ENCODE results near the gene LONRF3. TPM values are rescaled to one million over a fixed set of nuclear protein-coding genes. Genes with fewer than 3 reads are reported as not detected.
"Not testable (repeated sequence)": the region's sequence is repeated elsewhere in the genome, so short reads cannot be mapped to it uniquely, and the experiment has no call there.

The LONRF3 gene
- total and polyA plus RNA-seq, 8 donors, result 3.0 to 23.0 (median 3.9) TPM

DNA sequence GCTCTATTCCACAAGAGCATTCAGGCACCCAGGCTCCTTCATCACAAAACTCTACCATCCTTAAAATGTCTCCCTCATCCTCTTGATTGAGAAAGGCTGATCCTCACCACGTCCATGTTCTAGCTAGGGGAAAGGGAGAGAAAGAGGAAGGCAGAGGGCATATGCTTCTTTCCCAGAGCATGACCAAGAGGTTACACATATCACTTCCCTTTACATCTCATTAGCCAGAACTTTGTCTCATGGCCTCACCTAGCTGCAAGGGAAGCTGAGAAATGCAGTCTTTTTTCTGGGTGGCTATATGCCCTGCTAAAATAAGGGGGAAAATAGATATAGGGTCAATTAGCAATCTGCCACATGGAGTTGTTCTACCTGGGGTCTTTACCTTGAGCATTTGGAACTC lies 42.7 kb downstream of the LONRF3 start:
- H3K36me3 ChIP-seq, result peaks cover 0 to 49% of the 10 kb centered on the region in 2 donors
- no peak for DNase-seq
- H3K4me1 ChIP-seq, result peaks cover 0 to 4% of the 10 kb centered on the region in 2 donors
- no peak for ATAC-seq
- H3K9me3 ChIP-seq, result no peaks in the 10 kb centered on the region
- TF ChIP-seq CTCF (IDR thresholded peaks at IDR 0.05), result no peak
- H3K27me3 ChIP-seq, result no peaks in the 10 kb centered on the region
- peak overlapping the region in 1 of 2 donors; percentile 75 for H3K27ac ChIP-seq
- intact Hi-C loops (cut with DNase I), result no loop called here
- no peak overlapping the region for H3K4me3 ChIP-seq

DNA sequence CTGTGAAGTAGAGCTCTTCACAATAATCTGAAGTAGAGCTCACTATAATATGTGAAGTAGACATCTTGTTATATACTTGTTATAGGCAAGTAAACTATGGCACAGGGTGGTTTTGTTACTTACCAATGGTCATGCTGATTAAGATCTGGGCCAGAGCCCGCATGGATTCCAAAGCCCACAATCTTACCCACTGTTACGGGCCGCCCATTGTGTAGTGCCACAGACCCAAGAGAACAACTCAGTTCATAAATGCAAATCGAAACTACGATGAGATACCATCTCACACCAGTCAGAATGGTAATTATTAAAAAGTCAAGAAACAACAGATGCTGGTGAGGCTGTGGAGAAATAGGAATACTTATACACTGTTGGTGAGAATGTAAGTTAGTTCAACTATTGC lies 51.5 kb downstream of the LONRF3 start:
- Histone ChIP-seq H3K4me1 (no peaks in the 10 kb centered on the region), H3K27me3 (no peaks in the 10 kb centered on the region), H3K27ac (no peak overlapping the region), H3K9me3 (no peaks in the 10 kb centered on the region), H3K36me3 (no peaks in the 10 kb centered on the region), H3K4me3 (no peak overlapping the region)
- no peak for TF ChIP-seq CTCF (IDR thresholded peaks at IDR 0.05)
- ATAC-seq (no peak), DNase-seq (no peak)
- intact Hi-C loops (cut with DNase I), result no loop called here

- H3K4me1 ChIP-seq; H3K27ac ChIP-seq; DNase-seq; H3K9me3 ChIP-seq; intact Hi-C loops (cut with DNase I); H3K4me3 ChIP-seq; H3K36me3 ChIP-seq; H3K27me3 ChIP-seq; ATAC-seq: not testable (repeated sequence)
Measured at GRCh38 chrX:119026344-119026743, 51.9 kb downstream of the LONRF3 start.

DNA sequence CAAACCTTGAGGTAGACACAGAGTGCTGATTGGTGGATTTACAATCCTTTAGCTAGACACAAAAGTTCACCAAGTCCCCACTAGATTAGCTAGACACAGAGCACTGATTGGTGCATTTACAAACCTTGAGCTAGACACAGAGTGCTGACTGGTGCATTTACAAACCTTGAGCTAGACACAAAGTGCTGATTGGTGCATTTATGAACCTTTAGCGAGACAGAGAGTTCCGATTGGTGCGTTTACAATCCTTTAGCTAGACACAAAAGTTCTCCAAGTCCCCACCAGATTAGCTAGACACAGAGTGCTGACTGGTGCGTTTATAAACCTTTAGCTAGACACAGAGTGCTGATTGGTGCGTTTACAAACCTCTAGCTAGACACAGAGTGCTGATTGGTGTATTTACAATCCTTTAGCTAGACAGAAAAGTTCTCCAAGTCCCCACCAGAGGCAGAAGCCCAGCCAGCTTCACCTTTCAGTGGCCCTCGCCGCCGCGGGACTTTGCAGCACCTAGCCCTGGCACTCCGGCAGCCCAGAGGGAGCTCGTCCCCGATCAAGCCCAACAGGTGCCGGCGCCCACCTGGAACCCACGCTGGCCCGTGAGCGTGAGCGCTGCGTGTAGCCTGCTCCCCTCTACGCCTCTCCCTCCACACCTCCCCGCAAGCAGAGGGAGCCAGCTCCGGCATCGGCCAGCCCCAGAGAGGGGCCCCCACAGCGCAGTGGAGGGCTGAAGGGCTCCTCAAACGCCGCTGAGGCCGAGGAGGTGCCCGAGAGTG lies 53.7 kb downstream of the LONRF3 start:
- H3K9me3 ChIP-seq; H3K27ac ChIP-seq; ATAC-seq; intact Hi-C loops (cut with DNase I); H3K4me1 ChIP-seq; H3K36me3 ChIP-seq; H3K27me3 ChIP-seq; DNase-seq; H3K4me3 ChIP-seq: not testable (repeated sequence)

GRCh38 chrX:119028733-119029330 lies 54.4 kb downstream of the LONRF3 start:
- no peaks in the 10 kb centered on the region for H3K36me3 ChIP-seq
- H3K4me3 ChIP-seq, result no peak overlapping the region
- intact Hi-C loops (cut with DNase I), result no loop called here
- DNase-seq, result no peak
- no peaks in the 10 kb centered on the region for H3K4me1 ChIP-seq
- H3K9me3 ChIP-seq, result no peaks in the 10 kb centered on the region
- ATAC-seq, result peak; percentile 27
- H3K27me3 ChIP-seq, result no peaks in the 10 kb centered on the region
- TF ChIP-seq CTCF (IDR thresholded peaks at IDR 0.05), result no peak
- no peak overlapping the region for H3K27ac ChIP-seq

DNA sequence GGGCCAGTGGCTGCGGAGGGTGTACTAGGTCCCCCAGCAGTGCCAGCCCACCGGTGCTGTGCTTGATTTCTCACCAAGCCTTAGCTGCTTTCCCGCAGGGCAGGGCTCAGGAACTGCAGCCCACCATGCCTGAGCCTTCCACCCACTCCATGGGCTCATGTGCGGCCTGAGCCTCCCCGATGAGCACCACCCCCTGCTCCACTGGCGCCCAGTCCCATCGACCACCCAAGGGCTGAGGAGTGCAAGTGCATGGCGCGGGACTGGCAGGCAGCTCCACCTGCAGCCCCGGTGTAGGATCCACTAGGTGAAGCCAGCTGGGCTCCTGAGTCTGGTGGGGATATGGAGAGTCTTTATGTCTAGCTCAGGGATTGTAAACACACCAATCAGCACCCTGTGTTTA lies 55.2 kb downstream of the LONRF3 start:
- H3K9me3 ChIP-seq; intact Hi-C loops (cut with DNase I); H3K36me3 ChIP-seq; ATAC-seq; H3K27me3 ChIP-seq; H3K4me3 ChIP-seq; DNase-seq; H3K27ac ChIP-seq; H3K4me1 ChIP-seq: not testable (repeated sequence)
